Measurements from ENCODE around the gene FKTN. TPM values are rescaled to one million over a fixed set of nuclear protein-coding genes. Genes with fewer than 3 reads are reported as not detected.

FKTN gene
- total RNA-seq, 1 experiment from 2014 or later, result 10.8 TPM

DNA sequence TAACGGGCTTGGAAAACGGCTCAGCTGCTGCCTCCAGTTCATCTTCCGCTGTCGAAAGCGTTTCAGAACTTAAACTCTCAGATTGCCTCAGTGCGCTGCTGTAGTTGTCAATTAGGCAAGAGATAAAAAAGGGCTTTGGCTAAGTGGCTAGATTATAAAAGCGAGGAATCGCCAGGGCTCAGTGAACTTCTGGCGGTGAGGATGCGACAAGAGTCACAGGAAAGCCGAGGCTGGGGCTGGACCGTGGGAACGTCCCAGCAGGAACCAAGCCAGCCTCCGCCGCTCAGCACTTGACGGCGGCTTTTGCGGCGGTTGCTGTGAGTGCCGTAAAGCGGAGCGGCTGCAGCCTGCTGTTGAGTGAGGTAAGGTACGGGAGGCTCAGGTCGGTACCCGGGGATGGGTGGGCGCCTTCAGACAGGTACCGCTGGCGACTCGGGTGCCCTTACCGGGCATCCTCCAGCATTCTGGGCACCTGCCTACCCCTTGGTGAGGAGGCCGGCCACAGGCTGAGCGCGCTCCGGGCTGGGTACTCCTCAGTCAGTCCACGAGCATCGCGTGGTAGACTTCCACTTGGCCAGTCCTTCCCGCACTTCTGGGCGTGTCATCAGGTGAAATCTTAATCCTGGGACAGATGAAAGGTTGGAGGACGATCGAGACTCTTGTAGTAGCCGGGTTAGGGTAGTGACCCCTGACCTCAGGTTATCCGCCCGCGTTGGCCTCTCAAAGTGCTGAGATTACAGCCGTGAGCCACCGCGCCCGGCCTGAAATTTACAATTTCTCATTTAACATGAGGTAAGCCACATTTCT is at the start of gene FKTN (continued):
- TF ChIP-seq, protein P1, sequence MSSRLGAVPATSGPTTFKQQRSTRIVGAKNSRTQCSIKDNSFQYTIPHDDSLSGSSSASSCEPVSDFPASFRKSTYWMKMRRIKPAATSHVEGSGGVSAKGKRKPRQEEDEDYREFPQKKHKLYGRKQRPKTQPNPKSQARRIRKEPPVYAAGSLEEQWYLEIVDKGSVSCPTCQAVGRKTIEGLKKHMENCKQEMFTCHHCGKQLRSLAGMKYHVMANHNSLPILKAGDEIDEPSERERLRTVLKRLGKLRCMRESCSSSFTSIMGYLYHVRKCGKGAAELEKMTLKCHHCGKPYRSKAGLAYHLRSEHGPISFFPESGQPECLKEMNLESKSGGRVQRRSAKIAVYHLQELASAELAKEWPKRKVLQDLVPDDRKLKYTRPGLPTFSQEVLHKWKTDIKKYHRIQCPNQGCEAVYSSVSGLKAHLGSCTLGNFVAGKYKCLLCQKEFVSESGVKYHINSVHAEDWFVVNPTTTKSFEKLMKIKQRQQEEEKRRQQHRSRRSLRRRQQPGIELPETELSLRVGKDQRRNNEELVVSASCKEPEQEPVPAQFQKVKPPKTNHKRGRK (CRISPR knock-in tag; IDR thresholded peaks at IDR 0.05; ENCODE audit: borderline replicate concordance), result no peak
- TF ChIP-seq, protein P2, sequence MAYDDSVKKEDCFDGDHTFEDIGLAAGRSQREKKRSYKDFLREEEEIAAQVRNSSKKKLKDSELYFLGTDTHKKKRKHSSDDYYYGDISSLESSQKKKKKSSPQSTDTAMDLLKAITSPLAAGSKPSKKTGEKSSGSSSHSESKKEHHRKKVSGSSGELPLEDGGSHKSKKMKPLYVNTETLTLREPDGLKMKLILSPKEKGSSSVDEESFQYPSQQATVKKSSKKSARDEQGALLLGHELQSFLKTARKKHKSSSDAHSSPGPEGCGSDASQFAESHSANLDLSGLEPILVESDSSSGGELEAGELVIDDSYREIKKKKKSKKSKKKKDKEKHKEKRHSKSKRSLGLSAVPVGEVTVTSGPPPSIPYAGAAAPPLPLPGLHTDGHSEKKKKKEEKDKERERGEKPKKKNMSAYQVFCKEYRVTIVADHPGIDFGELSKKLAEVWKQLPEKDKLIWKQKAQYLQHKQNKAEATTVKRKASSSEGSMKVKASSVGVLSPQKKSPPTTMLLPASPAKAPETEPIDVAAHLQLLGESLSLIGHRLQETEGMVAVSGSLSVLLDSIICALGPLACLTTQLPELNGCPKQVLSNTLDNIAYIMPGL (CRISPR knock-in tag; IDR thresholded peaks at IDR 0.05), result peak; percentile 63; the same call in 1 of the 2 replicates
- TF ChIP-seq MYBL2 (CRISPR knock-in tag; IDR thresholded peaks at IDR 0.05) (peak; percentile 77; the same call in 1 of the 2 replicates), TP53 (CRISPR knock-in tag; IDR thresholded peaks at IDR 0.05) (no peak), ZNF671 (CRISPR knock-in tag; IDR thresholded peaks at IDR 0.05) (no peak), JAZF1 (CRISPR knock-in tag; IDR thresholded peaks at IDR 0.05) (no peak), CREM (CRISPR knock-in tag; IDR thresholded peaks at IDR 0.05) (peak; percentile 70)
- TF ChIP-seq, protein P3, sequence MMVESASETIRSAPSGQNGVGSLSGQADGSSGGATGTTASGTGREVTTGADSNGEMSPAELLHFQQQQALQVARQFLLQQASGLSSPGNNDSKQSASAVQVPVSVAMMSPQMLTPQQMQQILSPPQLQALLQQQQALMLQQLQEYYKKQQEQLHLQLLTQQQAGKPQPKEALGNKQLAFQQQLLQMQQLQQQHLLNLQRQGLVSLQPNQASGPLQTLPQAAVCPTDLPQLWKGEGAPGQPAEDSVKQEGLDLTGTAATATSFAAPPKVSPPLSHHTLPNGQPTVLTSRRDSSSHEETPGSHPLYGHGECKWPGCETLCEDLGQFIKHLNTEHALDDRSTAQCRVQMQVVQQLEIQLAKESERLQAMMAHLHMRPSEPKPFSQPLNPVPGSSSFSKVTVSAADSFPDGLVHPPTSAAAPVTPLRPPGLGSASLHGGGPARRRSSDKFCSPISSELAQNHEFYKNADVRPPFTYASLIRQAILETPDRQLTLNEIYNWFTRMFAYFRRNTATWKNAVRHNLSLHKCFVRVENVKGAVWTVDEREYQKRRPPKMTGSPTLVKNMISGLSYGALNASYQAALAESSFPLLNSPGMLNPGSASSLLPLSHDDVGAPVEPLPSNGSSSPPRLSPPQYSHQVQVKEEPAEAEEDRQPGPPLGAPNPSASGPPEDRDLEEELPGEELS (CRISPR knock-in tag; IDR thresholded peaks at IDR 0.05), result peak; percentile 90
- TF ChIP-seq, protein P4, sequence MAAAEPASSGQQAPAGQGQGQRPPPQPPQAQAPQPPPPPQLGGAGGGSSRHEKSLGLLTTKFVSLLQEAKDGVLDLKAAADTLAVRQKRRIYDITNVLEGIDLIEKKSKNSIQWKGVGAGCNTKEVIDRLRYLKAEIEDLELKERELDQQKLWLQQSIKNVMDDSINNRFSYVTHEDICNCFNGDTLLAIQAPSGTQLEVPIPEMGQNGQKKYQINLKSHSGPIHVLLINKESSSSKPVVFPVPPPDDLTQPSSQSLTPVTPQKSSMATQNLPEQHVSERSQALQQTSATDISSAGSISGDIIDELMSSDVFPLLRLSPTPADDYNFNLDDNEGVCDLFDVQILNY (CRISPR knock-in tag; IDR thresholded peaks at IDR 0.05), result peak; percentile 40; the same call in 1 of the 2 replicates
- TF ChIP-seq, protein P5, sequence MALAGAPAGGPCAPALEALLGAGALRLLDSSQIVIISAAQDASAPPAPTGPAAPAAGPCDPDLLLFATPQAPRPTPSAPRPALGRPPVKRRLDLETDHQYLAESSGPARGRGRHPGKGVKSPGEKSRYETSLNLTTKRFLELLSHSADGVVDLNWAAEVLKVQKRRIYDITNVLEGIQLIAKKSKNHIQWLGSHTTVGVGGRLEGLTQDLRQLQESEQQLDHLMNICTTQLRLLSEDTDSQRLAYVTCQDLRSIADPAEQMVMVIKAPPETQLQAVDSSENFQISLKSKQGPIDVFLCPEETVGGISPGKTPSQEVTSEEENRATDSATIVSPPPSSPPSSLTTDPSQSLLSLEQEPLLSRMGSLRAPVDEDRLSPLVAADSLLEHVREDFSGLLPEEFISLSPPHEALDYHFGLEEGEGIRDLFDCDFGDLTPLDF (CRISPR knock-in tag; IDR thresholded peaks at IDR 0.05), result peak; percentile 75; the same call in 1 of the 2 replicates
- TF ChIP-seq, protein P6, sequence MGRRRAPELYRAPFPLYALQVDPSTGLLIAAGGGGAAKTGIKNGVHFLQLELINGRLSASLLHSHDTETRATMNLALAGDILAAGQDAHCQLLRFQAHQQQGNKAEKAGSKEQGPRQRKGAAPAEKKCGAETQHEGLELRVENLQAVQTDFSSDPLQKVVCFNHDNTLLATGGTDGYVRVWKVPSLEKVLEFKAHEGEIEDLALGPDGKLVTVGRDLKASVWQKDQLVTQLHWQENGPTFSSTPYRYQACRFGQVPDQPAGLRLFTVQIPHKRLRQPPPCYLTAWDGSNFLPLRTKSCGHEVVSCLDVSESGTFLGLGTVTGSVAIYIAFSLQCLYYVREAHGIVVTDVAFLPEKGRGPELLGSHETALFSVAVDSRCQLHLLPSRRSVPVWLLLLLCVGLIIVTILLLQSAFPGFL (CRISPR knock-in tag; IDR thresholded peaks at IDR 0.05; ENCODE audit: borderline replicate concordance), result 0 out of 2 replicates have a peak, but pooled peaks have one; percentile 67

DNA sequence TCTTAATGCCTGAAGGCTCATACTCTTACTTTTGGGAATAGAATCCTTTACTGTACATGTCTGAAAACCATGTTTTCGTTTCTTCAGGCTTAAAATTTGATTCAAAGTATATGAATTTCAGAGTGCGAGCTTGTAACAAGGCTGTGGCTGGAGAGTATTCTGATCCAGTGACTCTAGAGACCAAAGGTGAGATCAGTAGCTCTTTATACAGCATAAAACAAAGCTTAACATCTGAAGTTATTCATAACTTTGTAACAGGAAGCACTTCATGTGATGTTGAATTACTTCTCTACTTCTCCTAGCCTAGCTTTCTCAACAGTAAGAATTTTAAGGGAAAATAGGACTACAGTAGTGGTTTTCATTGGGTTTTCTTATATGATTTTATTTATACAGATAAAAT is 49.4 kb upstream of the FKTN start:
- ATAC-seq (no peak), DNase-seq (ENCODE audit: low spot score) (no peak)
- H3K36me3 Mint-ChIP-seq, result no peaks in the 10 kb centered on the region
- no peaks in the 10 kb centered on the region for H3K9me3 Mint-ChIP-seq
- ChIA-PET POLR2A (interaction anchor here (0.6 kb wide), 1 partner anchor 259 kb away, joined by 3 read pairs; no protein-coding TSS in a partner anchor), CTCF (no interaction called here)
- H3K27me3 Mint-ChIP-seq (ENCODE audit: low read depth), result no peaks in the 10 kb centered on the region
- H3K27ac Mint-ChIP-seq, result no peak overlapping the region
- TF ChIP-seq ELF4 (CRISPR knock-in tag; IDR thresholded peaks at IDR 0.05; ENCODE audit: low read depth), result no peak
- no peak for TF ChIP-seq RELA (CRISPR knock-in tag; IDR thresholded peaks at IDR 0.05; ENCODE audit: borderline replicate concordance)
- peaks cover 5% of the 10 kb centered on the region for H3K4me1 Mint-ChIP-seq
- no peak overlapping the region for H3K4me3 Mint-ChIP-seq

Measured in WTC11 (cell line).